ENCODE data around the gene YWHAG.

GRCh38 chr7:76354516-76354915, 4.3 kb downstream of the YWHAG start:
- TF ChIP-seq POLR2A (IDR thresholded peaks at IDR 0.05), result no peak
- TF ChIP-seq CTCF (IDR thresholded peaks at IDR 0.05), result no peak
- no peak for TF ChIP-seq POLR2AphosphoS5 (IDR thresholded peaks at IDR 0.05)
- no peak for TF ChIP-seq EP300 (IDR thresholded peaks at IDR 0.05)
